ENCODE data around the gene KRTAP10-2.
"Not testable (repeated sequence)": the region's sequence is repeated elsewhere in the genome, so short reads cannot be mapped to it uniquely, and the experiment has no call there.

The KRTAP10-2 gene

GRCh38 chr21:44507673-44508425 is 43.5 kb downstream of the KRTAP10-2 start:
- H3K4me3 ChIP-seq (ENCODE audit: low read length) = no peak overlapping the region

GRCh38 chr21:44506279-44507255 is 44.7 kb downstream of the KRTAP10-2 start:
- no peak overlapping the region for H3K4me3 ChIP-seq (ENCODE audit: low read length)
- TF ChIP-seq ZNF274 (IDR thresholded peaks at IDR 0.05; ENCODE audit: low read depth, low read length) = no peak

More at GRCh38 chr21:44507673-44508425, 43.5 kb downstream of the KRTAP10-2 start:
- no peak for TF ChIP-seq ZNF274 (IDR thresholded peaks at IDR 0.05; ENCODE audit: low read depth, low read length)

- no peak for TF ChIP-seq ZNF274 (IDR thresholded peaks at IDR 0.05; ENCODE audit: low read depth, low read length)
- no peak overlapping the region for H3K4me3 ChIP-seq (ENCODE audit: low read length)
These were observed 45.5 kb downstream of the KRTAP10-2 start for GRCh38 chr21:44505673-44506278.

- no peak for TF ChIP-seq ZNF274 (IDR thresholded peaks at IDR 0.05; ENCODE audit: low read depth, low read length)
- no peak overlapping the region for H3K4me3 ChIP-seq (ENCODE audit: low read length)
These were observed 47.4 kb downstream of the KRTAP10-2 start for GRCh38 chr21:44503901-44504399.

GRCh38 chr21:44503006-44503889 is 48.1 kb downstream of the KRTAP10-2 start:
- not testable (repeated sequence) for H3K4me3 ChIP-seq (ENCODE audit: low read length)

GRCh38 chr21:44502171-44502958 is 48.9 kb downstream of the KRTAP10-2 start:
- H3K4me3 ChIP-seq (ENCODE audit: low read length) = no peak overlapping the region
- no peak for TF ChIP-seq ZNF274 (IDR thresholded peaks at IDR 0.05; ENCODE audit: low read depth, low read length)
